ENCODE measurements around the gene C3orf20. TPM values are rescaled to one million over a fixed set of nuclear protein-coding genes. Genes with fewer than 3 reads are reported as not detected.
A peak's percentile ranks its signal among the peaks of the same experiment; 100 is the strongest.

Gene C3orf20
- total and polyA plus RNA-seq, 2 experiments from 2014 or later: not detected

DNA sequence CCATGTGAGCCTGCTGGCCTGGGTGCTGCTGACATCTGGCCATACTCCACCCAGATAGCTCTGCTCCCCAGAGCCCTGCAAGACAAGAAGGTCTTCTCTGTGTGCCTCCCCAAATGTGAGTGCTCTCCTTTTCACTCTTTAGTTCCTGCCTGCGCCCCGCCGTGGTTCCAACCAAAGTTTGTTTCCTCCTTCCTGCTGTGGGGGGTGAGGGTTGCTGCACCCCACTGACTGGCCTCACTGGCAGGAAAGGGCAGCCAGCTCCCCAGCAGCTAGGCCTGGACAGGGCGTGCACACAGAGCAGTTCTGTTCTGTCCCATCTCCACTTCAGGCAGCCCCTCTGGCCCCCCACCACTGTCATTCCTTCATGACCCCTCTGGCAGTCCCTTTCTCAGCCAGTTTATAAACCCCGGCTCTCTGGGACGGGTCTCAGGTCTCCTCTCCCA, 28.8 kb upstream of the C3orf20 start (continued):
- TF ChIP-seq ZNF462 (CRISPR knock-in tag; IDR thresholded peaks at IDR 0.05): no peak
- TF ChIP-seq EZH2phosphoT487 (IDR thresholded peaks at IDR 0.05; ENCODE audit: unreplicated experiment): no peak
- TF ChIP-seq, protein P1, sequence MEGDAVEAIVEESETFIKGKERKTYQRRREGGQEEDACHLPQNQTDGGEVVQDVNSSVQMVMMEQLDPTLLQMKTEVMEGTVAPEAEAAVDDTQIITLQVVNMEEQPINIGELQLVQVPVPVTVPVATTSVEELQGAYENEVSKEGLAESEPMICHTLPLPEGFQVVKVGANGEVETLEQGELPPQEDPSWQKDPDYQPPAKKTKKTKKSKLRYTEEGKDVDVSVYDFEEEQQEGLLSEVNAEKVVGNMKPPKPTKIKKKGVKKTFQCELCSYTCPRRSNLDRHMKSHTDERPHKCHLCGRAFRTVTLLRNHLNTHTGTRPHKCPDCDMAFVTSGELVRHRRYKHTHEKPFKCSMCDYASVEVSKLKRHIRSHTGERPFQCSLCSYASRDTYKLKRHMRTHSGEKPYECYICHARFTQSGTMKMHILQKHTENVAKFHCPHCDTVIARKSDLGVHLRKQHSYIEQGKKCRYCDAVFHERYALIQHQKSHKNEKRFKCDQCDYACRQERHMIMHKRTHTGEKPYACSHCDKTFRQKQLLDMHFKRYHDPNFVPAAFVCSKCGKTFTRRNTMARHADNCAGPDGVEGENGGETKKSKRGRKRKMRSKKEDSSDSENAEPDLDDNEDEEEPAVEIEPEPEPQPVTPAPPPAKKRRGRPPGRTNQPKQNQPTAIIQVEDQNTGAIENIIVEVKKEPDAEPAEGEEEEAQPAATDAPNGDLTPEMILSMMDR (conservative IDR thresholded peaks at IDR 0.05; ENCODE audit: low read depth in 2 of 2): no peak

GRCh38 chr3:14646589-14647413, 28.1 kb upstream of the C3orf20 start:
- Histone ChIP-seq H3K4me1 (ENCODE audit: insufficient read depth) (no peaks in the 10 kb centered on the region), H3K79me2 (replicated peaks; ENCODE audit: insufficient read depth) (no peaks in the 10 kb centered on the region), H3K36me3 (ENCODE audit: insufficient read depth) (no peaks in the 10 kb centered on the region), H3K27ac (ENCODE audit: low read depth) (no peak overlapping the region), H3K4me2 (no peak overlapping the region), H3K27me3 (ENCODE audit: insufficient read depth) (peaks cover 4% of the 10 kb centered on the region; the same call in 1 of the 2 replicates), H2AFZ (no peak overlapping the region), H3K9me2 (ENCODE audit: insufficient read depth) (0 out of 2 replicates have a peak, but pooled peaks cover 4% of the 10 kb centered on the region), H3K4me3 (no peak overlapping the region), H4K20me1 (replicated peaks; ENCODE audit: insufficient read depth) (no peaks in the 10 kb centered on the region), H3F3A (replicated peaks; ENCODE audit: low read depth) (no peaks in the 10 kb centered on the region)
- DNase-seq (ENCODE audit: low spot score) (peak; percentile 68), ATAC-seq (peak; percentile 40)
- no peaks in the 10 kb centered on the region for H3K36me3 Mint-ChIP-seq (ENCODE audit: low read depth)
- H3K4me1 Mint-ChIP-seq: peaks cover 5% of the 10 kb centered on the region; the same call in 1 of the 3 replicates
- peaks cover 5% of the 10 kb centered on the region for H3K27me3 Mint-ChIP-seq (ENCODE audit: insufficient read depth, low read depth, poor library complexity)
- H3K27ac Mint-ChIP-seq: no peak overlapping the region
- H3K9me3 Mint-ChIP-seq: peaks cover 2% of the 10 kb centered on the region; the same call in 1 of the 3 replicates
- no peak overlapping the region; the same call in 2 of the 3 replicates for H3K4me3 Mint-ChIP-seq
- TF ChIP-seq ZNF114 (CRISPR knock-in tag; IDR thresholded peaks at IDR 0.05) (no peak), ZNF331 (CRISPR knock-in tag; IDR thresholded peaks at IDR 0.05; ENCODE audit: low read depth) (no peak), NANOG (IDR thresholded peaks at IDR 0.05; ENCODE audit: borderline replicate concordance) (no peak), ZNF462 (CRISPR knock-in tag; IDR thresholded peaks at IDR 0.05) (no peak)
